ENCODE results near the gene DLL4. TPM values are rescaled to one million over a fixed set of nuclear protein-coding genes. Genes with fewer than 3 reads are reported as not detected.

DLL4 gene
- total RNA-seq, 1 experiment from 2014 or later, result not detected

Other genes starting within 250 kb of the DLL4 start
- 13.6 and 15.7 TPM in 2 replicates for gene RAD51, start 234.2 kb upstream of the DLL4 start, total RNA-seq (2014; rRNA removed; shearing (Covaris generic))
- 19.3 and 20.2 TPM in 2 replicates for gene RMDN3, start 174.1 kb upstream of the DLL4 start, total RNA-seq (2014; rRNA removed; shearing (Covaris generic))
- 1.6 TPM in 1 of 2 replicates, not detected in the other for gene GCHFR, start 165.3 kb upstream of the DLL4 start, total RNA-seq (2014; rRNA removed; shearing (Covaris generic))
- gene C15orf62, start 159.4 kb upstream of the DLL4 start, total RNA-seq (2014; rRNA removed; shearing (Covaris generic)), result 0.09 and 0.31 TPM in 2 replicates
- 24.6 and 36.2 TPM in 2 replicates for gene ZFYVE19, start 122.3 kb upstream of the DLL4 start, total RNA-seq (2014; rRNA removed; shearing (Covaris generic))
- gene DNAJC17, start 121.9 kb upstream of the DLL4 start, total RNA-seq (2014; rRNA removed; shearing (Covaris generic)), result 36.8 and 63.8 TPM in 2 replicates
- gene PPP1R14D, start 100.6 kb upstream of the DLL4 start, total RNA-seq (2014; rRNA removed; shearing (Covaris generic)), result not detected in 2 replicates
- 0.22 and 1.3 TPM in 2 replicates for gene SPINT1, start 85.3 kb upstream of the DLL4 start, total RNA-seq (2014; rRNA removed; shearing (Covaris generic))
- 0.22 and 1.4 TPM in 2 replicates for gene RHOV, start 55.1 kb upstream of the DLL4 start, total RNA-seq (2014; rRNA removed; shearing (Covaris generic))
- gene VPS18, start 34.9 kb upstream of the DLL4 start, total RNA-seq (2014; rRNA removed; shearing (Covaris generic)), result 39.7 and 41.7 TPM in 2 replicates
- 4.7 and 5.8 TPM in 2 replicates for gene CHAC1, start 24.1 kb downstream of the DLL4 start, total RNA-seq (2014; rRNA removed; shearing (Covaris generic))
- gene INO80, start 186.9 kb downstream of the DLL4 start, total RNA-seq (2014; rRNA removed; shearing (Covaris generic)), result 13.1 and 14.9 TPM in 2 replicates